Choroid plexus epithelial cell (primary cell): Measurements from ENCODE around the gene ADCY9.

Experiments
- DNase-seq: peaks from one replicate; pipeline ENCODE4 v3.0.0-alpha.2; 2010; ENCODE audit warnings: low read depth
- H3K4me3 ChIP-seq: 2 replicates; pipeline ENCODE4 v1.5.1; 2011; ENCODE audit warnings: low read depth, mild to moderate bottlenecking, control low read depth, low read length, moderate library complexity
- TF ChIP-seq, protein P1 (sequence below): conservative IDR thresholded peaks from 2 replicates; pipeline ENCODE4 v1.5.1; 2011; ENCODE audit warnings: low read depth, mild to moderate bottlenecking, control low read depth, inconsistent platforms, low read length, moderate library complexity

ADCY9 gene

DNA sequence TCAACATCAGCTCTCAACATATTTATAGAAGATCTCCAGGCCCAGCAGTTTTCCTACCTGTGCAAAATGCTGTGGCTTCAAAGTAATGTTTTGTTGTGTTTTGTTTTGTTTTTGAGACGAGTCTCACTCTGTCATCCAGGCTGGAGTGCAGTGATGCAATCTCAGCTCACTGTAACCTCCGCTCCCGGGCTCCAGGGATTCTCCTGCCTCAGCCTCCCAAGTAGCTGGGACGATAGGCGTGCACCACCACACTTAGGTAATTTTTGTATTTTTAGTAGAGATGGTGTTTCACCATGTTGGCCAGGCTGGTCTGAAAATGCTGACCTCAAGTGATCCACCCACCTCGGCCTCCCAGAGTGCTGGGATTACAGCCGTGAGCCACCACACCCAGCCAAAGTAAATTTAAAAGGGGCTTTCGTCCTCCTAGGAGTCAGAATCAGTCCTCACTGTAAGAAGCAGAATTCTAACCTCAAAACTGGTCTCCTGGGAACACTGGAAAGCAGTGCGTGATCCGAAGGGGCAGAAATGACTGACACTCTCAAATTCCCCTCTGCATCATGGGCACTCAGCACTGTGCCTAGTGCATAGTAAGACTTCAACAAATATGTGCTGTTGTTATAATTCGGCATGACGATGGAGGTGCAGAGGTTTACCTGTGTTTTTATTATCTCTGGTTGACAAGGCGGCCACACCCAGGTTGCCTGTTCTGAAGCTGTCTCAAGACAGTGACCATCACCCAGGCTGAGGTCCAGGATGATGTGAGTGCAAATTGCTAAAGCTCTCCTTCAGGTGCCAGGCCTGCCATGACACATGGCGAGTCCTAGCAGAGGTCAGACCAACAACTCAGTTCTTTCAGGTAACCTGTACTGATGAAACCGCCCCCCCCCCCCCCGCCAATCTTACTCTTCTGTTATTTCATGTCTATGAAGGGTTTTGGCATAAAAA lies 59.8 kb downstream of the ADCY9 start:
- DNase-seq, result no peak
- no peak overlapping the region for H3K4me3 ChIP-seq
- TF ChIP-seq, protein P1, sequence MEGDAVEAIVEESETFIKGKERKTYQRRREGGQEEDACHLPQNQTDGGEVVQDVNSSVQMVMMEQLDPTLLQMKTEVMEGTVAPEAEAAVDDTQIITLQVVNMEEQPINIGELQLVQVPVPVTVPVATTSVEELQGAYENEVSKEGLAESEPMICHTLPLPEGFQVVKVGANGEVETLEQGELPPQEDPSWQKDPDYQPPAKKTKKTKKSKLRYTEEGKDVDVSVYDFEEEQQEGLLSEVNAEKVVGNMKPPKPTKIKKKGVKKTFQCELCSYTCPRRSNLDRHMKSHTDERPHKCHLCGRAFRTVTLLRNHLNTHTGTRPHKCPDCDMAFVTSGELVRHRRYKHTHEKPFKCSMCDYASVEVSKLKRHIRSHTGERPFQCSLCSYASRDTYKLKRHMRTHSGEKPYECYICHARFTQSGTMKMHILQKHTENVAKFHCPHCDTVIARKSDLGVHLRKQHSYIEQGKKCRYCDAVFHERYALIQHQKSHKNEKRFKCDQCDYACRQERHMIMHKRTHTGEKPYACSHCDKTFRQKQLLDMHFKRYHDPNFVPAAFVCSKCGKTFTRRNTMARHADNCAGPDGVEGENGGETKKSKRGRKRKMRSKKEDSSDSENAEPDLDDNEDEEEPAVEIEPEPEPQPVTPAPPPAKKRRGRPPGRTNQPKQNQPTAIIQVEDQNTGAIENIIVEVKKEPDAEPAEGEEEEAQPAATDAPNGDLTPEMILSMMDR, result no peak

DNA sequence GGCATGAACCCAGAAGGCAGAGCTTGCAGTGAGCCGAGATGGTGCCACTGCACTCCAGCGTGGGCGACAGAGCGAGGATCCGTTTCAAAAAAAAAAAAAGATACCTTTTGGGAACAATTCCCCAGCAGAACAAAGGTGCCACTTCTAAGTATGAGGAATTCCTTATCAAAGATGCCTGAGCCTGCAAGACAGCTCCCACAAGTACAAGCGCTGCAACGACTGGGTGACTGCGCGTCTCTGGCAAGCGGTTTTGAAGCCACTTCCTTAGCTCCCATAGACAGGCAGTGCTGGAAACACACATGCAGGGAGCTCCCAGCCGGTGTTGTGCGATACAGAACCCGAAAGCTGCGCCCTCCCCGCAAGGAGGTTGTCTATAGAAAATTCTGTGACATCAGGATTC lies 60.5 kb downstream of the ADCY9 start:
- H3K4me3 ChIP-seq, result no peak overlapping the region
- no peak for DNase-seq
- TF ChIP-seq, protein P1, result no peak

DNA sequence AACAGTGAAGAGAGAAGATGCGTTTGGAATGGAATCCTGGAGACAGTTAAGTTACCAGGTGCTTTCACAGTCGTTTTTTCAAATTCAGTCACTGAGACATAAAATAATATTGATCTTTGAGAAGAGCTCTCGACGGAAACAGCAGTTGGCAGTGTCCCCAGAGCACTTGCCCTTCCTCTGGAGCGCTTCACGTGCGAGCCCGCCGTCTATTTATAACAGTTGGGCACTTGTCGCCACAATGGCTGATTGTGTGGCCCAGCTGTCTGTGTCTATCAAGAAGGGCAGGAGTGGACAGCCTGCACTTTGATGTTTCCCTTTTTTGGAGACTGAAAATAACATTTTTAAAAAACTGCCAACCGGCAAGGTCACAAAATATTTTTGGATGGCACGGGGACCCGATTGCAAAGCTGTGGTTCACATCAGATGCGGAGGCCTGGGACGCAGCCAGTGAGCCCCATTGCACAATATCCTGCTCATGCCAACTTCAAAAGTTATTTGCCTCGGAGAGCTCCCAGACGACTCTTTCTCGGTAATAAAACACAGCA lies 62.9 kb downstream of the ADCY9 start:
- no peak overlapping the region for H3K4me3 ChIP-seq
- TF ChIP-seq, protein P1, result no peak
- DNase-seq, result no peak

DNA sequence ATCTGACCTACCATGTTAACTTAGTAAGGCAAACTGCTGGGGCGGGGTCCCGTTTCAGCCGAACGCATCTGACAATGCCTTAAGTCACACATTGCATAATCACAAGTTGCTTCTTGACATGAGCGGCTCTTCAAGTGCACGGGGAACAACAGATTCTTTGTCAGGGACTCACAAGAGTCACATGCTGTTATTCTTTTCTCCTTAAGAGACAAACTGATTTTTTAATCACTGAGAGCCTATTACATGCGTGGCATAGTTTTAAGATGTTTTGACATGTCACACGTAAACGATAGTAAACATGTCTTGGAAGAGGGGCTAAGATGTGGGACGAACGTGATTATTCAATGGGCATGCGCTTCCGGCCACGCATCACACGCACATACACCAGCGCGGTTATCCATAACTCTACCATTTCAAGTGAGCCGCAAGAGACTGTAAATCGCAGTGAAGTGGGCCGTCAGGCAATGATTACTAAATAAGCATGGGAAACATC lies 63.4 kb downstream of the ADCY9 start:
- DNase-seq, result no peak
- H3K4me3 ChIP-seq, result no peak overlapping the region
- TF ChIP-seq, protein P1, result no peak

DNA sequence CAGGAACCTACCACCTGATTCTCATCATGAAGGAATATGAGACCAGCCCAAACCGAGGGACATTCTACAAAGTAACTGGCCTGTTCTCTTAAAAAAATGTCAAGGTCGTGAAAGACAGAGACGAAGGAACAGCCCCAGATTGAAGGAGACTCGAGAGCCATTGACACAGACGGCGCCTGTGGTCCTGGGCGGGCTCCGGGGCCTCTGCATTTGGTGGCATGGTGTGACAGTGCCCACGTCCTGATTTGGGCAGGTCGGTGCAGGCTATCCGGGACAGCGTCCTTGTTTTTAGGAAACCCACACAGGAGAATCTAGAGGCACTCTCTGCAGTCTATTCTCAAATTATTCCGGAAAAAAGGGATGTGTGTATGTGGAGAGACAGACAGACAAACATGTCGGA lies 64.1 kb downstream of the ADCY9 start:
- no peak for DNase-seq
- TF ChIP-seq, protein P1, result no peak
- H3K4me3 ChIP-seq, result no peak overlapping the region

DNA sequence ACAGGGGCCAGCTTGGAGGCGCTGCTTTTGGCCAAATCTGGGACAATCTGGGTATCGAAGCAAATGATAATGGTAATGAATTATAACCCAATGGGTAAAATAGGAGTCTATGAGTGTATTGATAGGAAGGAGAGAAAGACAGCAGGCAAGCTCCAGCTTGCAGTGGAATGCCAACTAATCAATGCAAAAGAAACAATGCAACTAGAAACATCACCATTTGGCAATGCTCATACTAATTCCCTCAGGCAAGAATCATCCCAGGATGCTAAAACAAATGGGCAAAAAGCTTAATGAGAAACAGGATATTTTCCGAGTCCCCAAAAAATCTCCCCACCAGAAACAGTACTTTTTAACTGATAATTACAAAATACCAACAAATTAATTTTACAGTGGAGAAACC lies 64.7 kb downstream of the ADCY9 start:
- no peak overlapping the region for H3K4me3 ChIP-seq
- TF ChIP-seq, protein P1, result no peak

DNA sequence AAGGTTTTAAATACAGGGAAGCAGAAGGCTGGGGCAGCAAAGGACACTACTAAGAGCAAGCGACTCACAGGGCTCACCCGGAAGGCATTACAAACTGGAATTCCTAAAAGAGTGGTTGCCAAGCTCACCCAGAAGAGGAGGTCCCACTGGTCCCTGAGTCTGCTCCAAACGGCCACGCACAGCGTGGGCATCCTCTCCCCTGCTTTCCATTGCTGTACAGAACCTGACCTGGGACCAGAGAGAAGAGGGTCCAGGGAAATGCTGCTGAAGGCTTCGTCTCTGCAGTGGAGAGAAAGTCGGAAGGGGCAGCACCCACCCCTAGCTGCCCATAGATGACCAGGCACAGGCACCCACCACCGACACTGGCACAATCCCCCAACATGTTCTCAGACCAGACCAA lies 67.2 kb downstream of the ADCY9 start:
- TF ChIP-seq, protein P1, result no peak
- DNase-seq, result no peak
- no peak overlapping the region for H3K4me3 ChIP-seq

More for the DNA sequence above, 64.7 kb downstream of the ADCY9 start:
- DNase-seq, result no peak
